Measurements from ENCODE around the gene PLVAP. TPM values are rescaled to one million over a fixed set of nuclear protein-coding genes. Genes with fewer than 3 reads are reported as not detected.

The PLVAP gene
- total RNA-seq, 1 experiment from 2014 or later = not detected

DNA sequence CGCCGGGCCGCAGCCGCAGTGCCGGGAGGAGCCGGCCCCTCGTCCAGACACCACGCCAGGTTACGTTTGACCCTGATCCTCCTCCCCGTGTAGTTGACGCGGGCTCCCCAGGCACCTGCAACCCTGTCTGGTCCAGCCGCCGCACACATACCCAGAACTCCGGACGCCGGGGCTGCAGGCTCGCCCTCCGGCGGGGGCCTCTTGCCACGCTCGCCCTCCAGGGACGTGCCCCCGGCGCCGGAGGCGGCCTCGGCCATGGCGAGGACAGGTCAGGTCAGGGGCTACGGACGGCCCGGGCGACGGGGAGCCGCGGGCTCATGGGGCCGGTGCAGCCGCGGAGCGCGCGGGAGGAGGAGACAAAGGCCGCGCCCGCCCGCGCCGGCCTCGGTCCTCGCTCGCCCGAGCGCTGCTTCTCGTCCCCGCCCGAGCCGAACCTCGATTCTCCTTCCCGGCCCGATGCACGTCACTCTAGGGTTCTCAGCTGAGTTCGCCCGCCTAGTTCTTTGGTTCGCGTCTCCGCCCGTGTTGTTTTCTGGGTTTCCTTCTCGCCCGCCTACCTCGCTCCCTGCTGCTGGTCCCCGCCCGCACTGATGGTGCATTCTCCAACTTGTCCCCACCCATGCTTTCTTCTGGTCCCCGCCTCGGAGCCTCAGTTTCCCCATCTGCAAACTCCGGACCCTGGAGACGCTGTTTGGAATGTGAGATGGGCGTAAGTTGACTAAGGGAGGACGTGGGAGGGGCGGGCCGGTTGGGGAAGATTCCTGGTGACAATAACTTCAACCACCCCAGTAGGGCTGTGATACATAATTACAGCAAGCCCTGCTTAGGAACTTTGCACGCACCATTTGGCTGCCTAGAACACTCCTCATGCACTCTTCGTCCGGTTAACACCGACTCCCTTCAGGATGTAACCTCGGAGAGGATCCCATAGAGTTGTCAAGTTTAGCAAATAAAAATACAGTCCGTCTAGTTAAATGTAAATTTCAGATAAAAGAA lies 42.4 kb downstream of the PLVAP start, which contains the start of gene ANO8 (continued):
- no peak for TF ChIP-seq ZNF219 (CRISPR knock-in tag; IDR thresholded peaks at IDR 0.05; ENCODE audit: borderline replicate concordance)
- peak; percentile 62; the same call in 1 of the 2 replicates for TF ChIP-seq NFE2L1 (CRISPR knock-in tag; IDR thresholded peaks at IDR 0.05)
- TF ChIP-seq, protein P1, sequence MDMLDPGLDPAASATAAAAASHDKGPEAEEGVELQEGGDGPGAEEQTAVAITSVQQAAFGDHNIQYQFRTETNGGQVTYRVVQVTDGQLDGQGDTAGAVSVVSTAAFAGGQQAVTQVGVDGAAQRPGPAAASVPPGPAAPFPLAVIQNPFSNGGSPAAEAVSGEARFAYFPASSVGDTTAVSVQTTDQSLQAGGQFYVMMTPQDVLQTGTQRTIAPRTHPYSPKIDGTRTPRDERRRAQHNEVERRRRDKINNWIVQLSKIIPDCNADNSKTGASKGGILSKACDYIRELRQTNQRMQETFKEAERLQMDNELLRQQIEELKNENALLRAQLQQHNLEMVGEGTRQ (CRISPR knock-in tag; IDR thresholded peaks at IDR 0.05) = no peak
- no peak for TF ChIP-seq RELA (CRISPR knock-in tag; IDR thresholded peaks at IDR 0.05; ENCODE audit: borderline replicate concordance)
- TF ChIP-seq, protein P2, sequence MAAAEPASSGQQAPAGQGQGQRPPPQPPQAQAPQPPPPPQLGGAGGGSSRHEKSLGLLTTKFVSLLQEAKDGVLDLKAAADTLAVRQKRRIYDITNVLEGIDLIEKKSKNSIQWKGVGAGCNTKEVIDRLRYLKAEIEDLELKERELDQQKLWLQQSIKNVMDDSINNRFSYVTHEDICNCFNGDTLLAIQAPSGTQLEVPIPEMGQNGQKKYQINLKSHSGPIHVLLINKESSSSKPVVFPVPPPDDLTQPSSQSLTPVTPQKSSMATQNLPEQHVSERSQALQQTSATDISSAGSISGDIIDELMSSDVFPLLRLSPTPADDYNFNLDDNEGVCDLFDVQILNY (CRISPR knock-in tag; IDR thresholded peaks at IDR 0.05) = peak; percentile 93
- TF ChIP-seq FOXP1 (CRISPR knock-in tag; IDR thresholded peaks at IDR 0.05; ENCODE audit: borderline replicate concordance) = peak; percentile 62; the same call in 1 of the 2 replicates

DNA sequence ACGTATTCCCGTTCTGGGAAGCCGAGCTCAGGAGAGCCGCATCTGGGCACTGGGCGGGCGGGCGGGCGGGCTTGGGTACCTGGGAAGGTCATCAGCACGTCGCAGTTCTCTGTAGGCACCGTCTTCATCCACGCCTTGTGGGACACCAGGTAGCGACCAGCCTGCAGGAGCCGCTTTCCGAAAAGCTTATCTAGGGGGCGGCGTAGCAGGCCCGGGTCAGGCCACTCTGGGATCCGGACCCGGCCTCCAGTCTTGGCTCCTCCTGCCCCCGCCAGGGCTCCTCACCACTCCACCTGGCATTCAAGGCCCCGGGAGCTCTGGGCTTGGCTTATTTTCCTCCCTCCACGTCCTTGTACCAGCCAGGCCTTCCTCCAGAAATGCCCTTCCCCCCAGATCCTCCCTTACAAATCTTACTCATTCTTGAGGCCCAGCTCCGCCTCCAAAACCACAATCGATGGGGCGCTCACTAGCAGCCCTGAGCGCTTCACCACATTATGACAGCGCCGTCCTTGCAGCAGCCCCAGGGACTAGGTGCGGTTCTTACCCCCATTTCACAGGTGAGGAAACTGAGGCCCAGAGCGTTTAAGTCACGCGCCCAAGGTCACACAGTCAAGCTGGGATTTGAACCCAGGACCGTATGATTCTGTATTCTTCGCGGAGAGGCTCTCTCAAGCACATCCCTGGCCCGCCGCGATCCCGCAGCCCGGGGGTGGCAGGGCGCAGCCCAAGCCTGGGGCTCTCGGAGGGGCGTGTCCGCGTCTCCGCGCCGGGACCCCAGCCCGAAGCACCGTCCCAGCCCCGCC lies 43.3 kb downstream of the PLVAP start:
- CTCF ChIA-PET = interaction anchor here (0.8 to 3.7 kb wide), 16 partner anchors 12 to 162 kb away, joined by 3 to 27 read pairs (median 4); partner anchors contain the start of genes ABHD8, BABAM1, CCDC194 and DDA1
- H3K4me1 Mint-ChIP-seq = peaks cover 32% of the 10 kb centered on the region
- H3K27me3 Mint-ChIP-seq (ENCODE audit: low read depth) = peaks cover 5% of the 10 kb centered on the region
- DNase-seq (ENCODE audit: low spot score) (peak; percentile 61), ATAC-seq (peak; percentile 3)
- POLR2A ChIA-PET = interaction anchor here (0.6 to 1.9 kb wide), 8 partner anchors 11 to 92 kb away, joined by 3 to 11 read pairs (median 4); partner anchors contain the start of genes BABAM1, DDA1 and MRPL34
- TF ChIP-seq GTF2I (CRISPR knock-in tag; conservative IDR thresholded peaks at IDR 0.05) (0 out of 2 replicates have a peak, but pooled peaks have one; percentile 76), PRDM15 (CRISPR knock-in tag; IDR thresholded peaks at IDR 0.05) (no peak), NR3C1 (CRISPR knock-in tag; conservative IDR thresholded peaks at IDR 0.05; ENCODE audit: low read depth) (no peak), NFE2L1 (CRISPR knock-in tag; IDR thresholded peaks at IDR 0.05) (no peak), ZNF396 (CRISPR knock-in tag; IDR thresholded peaks at IDR 0.05; ENCODE audit: borderline replicate concordance) (no peak), RELA (CRISPR knock-in tag; IDR thresholded peaks at IDR 0.05; ENCODE audit: borderline replicate concordance) (peak; percentile 9; the same call in 1 of the 2 replicates), CREM (CRISPR knock-in tag; IDR thresholded peaks at IDR 0.05) (no peak), ESRRA (CRISPR knock-in tag; IDR thresholded peaks at IDR 0.05; ENCODE audit: borderline replicate concordance) (peak; percentile 59; the same call in 1 of the 2 replicates), TCF7 (CRISPR knock-in tag; IDR thresholded peaks at IDR 0.05; ENCODE audit: low read depth) (no peak), FOXK1 (CRISPR knock-in tag; IDR thresholded peaks at IDR 0.05) (no peak), GRHL2 (CRISPR knock-in tag; IDR thresholded peaks at IDR 0.05; ENCODE audit: insufficient replicate concordance, severe bottlenecking) (no peak), MXD4 (CRISPR knock-in tag; IDR thresholded peaks at IDR 0.05; ENCODE audit: borderline replicate concordance) (0 out of 2 replicates have a peak, but pooled peaks have one; percentile 29), ZMAT4 (CRISPR knock-in tag; IDR thresholded peaks at IDR 0.05) (no peak), ZNF416 (CRISPR knock-in tag; IDR thresholded peaks at IDR 0.05) (no peak)
- TF ChIP-seq, protein P3, sequence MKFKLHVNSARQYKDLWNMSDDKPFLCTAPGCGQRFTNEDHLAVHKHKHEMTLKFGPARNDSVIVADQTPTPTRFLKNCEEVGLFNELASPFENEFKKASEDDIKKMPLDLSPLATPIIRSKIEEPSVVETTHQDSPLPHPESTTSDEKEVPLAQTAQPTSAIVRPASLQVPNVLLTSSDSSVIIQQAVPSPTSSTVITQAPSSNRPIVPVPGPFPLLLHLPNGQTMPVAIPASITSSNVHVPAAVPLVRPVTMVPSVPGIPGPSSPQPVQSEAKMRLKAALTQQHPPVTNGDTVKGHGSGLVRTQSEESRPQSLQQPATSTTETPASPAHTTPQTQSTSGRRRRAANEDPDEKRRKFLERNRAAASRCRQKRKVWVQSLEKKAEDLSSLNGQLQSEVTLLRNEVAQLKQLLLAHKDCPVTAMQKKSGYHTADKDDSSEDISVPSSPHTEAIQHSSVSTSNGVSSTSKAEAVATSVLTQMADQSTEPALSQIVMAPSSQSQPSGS (CRISPR knock-in tag; IDR thresholded peaks at IDR 0.05; ENCODE audit: borderline replicate concordance, low read depth) = no peak
- TF ChIP-seq, protein P4, sequence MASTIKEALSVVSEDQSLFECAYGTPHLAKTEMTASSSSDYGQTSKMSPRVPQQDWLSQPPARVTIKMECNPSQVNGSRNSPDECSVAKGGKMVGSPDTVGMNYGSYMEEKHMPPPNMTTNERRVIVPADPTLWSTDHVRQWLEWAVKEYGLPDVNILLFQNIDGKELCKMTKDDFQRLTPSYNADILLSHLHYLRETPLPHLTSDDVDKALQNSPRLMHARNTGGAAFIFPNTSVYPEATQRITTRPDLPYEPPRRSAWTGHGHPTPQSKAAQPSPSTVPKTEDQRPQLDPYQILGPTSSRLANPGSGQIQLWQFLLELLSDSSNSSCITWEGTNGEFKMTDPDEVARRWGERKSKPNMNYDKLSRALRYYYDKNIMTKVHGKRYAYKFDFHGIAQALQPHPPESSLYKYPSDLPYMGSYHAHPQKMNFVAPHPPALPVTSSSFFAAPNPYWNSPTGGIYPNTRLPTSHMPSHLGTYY (CRISPR knock-in tag; IDR thresholded peaks at IDR 0.05) = 0 out of 2 replicates have a peak, but pooled peaks have one; percentile 38
- peaks cover 5% of the 10 kb centered on the region for H3K9me3 Mint-ChIP-seq
- H3K36me3 Mint-ChIP-seq = peaks cover 11% of the 10 kb centered on the region
- no peak overlapping the region; the same call in 1 of the 2 replicates for H3K27ac Mint-ChIP-seq
- H3K4me3 Mint-ChIP-seq = peak overlapping the region; percentile 99
